ENCODE measurements around the gene MYO5A.

The MYO5A gene

DNA sequence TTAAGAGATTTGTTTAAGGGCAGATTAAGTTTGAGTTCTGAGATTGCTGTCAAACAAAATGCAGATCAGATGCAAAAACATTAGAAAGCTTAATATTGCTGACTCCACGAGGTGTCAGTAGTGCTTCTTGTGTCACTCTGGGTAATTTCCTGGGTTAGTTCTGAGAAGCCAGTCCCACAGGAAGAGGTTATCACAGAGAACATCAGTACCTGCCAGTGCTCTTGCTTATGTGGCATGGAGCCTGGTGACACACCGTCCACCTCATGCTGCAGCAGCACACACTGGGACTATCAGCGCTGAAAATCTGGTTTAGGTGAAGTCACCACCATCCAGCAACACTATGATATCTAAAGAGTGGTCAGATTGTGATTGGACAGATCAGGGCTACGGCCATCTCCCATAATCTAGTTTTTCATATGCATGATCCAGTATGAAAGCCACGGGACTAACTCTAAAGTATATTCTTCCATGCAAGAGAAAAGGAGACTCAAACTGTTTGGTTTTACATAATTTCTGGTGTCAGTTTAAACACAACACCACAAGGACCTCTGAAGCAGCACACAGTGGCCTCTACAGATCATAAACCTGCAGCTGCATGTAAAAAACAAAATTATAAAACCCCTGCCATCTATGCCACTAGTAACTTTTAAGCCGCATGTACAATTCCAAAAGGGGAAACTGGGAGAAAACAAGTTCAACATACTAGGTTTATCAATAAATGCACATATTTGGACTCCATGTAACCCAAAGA lies 197.0 kb downstream of the MYO5A start:
- DNase-seq: peak in 4 of 51 donors; percentile 3 to 14 (median 9)

DNA sequence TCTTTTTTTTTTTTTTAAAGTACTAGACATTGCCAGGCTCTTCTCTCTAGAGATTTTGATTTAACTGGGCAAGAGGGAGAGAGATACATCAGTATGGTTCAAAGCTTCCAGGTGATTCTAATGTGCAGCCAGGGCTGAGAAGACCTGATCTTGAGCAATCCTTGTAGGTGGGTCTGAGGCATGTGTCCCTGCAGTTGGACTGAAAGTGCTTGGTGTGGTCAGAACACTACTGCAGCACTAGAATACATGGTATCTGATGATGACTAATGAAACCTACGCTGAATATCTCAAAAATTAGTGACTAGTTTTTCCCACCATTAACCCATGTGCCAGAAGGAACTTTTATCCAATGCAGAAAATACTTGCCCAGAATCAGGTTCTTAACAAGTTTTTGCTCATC lies 198.7 kb downstream of the MYO5A start:
- DNase-seq: no peak

GRCh38 chr15:52329150-52329549 lies 199.5 kb downstream of the MYO5A start:
- no peak for DNase-seq

DNA sequence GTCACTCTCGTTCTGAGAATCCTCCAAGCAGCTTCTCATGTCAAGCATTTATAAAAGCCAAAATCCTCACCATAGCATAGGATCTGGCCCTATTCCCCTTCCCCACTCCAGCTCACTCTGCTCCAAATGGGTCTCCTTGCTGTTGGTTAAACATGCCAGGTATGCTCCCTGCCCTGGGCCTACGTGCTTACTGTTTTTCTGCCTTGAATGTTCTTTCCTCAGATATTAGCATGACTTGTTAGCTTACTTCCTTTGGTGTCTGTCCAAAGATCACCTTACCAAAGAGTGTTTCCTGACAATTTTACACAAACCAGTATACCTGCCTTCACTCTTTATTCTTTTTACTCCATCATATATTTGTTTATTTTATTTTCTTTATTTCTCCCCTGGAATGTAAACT lies 200.0 kb downstream of the MYO5A start:
- DNase-seq: no peak

GRCh38 chr15:52326756-52327155 lies 201.9 kb downstream of the MYO5A start:
- DNase-seq: peak in 1 of 51 donors; percentile 33

DNA sequence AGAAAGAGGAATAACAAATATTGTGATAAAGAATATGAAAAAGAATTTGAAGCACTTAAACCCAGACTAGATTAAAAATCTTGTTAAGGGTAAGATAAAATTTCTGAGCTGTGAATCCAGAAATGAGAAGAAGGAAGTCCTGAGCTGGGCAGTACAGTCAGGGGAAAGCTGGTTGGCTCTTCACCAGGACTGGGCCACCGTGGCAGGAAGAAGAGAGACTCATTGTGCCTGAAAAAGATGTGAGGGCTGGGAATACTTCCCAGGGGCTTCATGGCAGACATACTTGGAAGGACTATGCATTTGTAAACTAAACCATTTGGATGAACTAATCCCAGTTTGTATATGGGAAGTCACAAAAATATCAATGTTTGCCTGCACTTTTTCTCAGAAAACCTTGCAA lies 204.6 kb downstream of the MYO5A start:
- peak in 5 of 51 donors; percentile 5 to 32 (median 9) for DNase-seq

DNA sequence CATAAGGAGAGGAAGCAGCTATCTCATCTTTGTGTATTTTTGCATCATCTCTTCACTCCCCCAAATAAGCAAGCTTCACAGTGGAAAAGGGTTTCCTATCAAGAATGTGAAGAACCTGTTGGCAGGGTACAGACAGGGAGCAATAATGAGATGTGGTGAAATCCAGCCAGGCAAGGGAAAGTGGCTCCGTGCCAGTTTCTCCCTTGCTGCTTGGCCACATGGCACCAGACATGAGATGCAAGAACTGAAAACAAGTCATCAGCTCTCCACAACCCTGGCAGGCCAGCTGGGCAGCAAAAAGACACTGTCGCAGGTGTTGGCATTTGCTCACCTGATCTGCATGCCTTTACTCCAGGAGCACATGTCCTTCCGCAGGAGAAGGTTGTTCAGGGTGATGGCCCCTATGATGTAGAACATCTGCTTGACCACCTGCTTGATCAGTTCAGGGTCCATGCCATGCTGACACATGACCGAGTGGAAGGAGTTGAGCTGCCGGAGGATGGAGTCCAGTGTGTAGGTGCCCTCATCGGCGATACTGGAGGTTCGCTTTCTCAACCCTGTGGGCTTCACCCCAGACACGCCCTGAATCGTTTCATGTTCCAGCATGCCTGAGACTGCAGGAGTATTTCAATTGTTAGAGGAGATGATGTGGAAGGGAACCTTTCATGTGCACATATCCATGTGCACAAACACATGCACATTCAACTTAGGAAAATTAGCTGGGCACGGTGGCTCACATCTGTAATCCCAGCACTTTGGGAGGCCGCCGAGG lies 209.8 kb downstream of the MYO5A start:
- peak in 9 of 51 donors; percentile 2 to 40 (median 15) for DNase-seq

- no peak for DNase-seq
These were observed 211.0 kb downstream of the MYO5A start for GRCh38 chr15:52317688-52318087.

GRCh38 chr15:52317022-52317421 lies 211.7 kb downstream of the MYO5A start:
- no peak for DNase-seq

DNA sequence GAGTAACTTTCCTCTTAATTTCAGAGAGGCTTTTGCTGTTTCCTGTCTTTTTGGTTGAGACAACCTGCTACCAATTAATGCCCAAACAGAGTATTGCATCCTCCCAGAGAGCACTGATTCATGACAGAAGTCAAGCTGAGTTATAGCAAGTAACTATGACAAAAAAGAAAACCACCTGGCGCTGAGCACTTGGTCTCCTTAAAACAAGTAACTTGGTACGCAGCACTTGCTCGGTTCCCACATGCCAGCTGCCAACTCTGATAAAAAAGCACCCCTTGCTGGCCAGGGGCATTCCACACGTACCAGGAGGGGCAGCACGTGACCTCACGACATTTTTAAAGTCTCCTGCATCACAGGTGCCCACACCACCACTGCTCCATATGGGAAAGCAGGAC lies 219.5 kb downstream of the MYO5A start:
- no peak for DNase-seq

DNA sequence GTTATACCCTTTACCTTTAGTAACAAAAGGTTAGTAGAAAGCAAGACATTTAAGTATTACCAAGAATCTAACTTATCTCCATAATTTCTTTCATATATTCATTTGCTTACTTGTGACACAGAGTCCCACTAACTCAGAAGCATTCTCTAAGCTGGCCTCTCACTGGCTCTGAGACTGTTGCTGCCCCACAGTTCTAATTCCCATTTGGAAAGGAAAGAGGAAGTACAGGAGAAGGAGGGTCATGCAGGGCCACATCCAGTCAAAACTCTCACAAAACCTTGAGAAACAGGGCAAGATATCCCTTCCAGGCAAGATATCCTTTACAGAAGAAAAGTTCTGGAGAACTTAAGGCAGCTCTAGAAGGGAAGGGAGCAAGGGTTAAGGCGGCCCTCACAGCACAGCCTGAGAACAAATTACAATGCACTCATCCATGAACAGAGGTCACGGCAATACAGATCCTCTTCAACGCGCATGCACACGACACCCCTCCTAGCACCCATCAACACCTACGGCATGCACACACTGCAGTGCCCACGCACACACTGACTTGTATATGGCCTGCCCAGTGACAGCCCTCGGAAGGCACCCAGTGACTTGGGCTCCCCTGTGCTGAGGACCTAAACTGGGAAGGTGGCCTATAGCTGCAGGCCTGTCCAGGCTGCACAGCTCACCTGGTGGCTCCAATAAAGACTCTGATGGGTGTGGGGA lies 220.1 kb downstream of the MYO5A start:
- no peak for DNase-seq

DNA sequence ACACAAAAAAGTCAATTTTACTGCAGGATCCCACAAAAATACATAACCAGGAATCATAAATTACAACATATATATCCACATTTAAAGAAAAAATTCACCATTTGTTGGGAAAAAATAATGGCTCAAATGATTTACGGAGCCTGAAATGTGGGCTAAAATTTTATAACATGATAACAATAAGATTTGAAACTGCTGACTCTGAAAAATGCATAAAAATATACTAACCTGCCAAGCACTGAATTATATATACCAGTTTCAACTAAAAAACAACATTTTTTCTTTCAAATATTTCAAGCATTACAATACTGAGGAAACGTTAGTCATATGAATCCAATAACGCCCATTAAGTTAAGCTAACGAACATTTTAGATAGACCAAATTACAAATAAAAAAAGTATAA lies 220.8 kb downstream of the MYO5A start:
- DNase-seq: no peak

- no peak for DNase-seq
These were observed 222.4 kb downstream of the MYO5A start for GRCh38 chr15:52306270-52306669.

GRCh38 chr15:52303093-52303772 lies 225.4 kb downstream of the MYO5A start:
- DNase-seq: no peak

DNA sequence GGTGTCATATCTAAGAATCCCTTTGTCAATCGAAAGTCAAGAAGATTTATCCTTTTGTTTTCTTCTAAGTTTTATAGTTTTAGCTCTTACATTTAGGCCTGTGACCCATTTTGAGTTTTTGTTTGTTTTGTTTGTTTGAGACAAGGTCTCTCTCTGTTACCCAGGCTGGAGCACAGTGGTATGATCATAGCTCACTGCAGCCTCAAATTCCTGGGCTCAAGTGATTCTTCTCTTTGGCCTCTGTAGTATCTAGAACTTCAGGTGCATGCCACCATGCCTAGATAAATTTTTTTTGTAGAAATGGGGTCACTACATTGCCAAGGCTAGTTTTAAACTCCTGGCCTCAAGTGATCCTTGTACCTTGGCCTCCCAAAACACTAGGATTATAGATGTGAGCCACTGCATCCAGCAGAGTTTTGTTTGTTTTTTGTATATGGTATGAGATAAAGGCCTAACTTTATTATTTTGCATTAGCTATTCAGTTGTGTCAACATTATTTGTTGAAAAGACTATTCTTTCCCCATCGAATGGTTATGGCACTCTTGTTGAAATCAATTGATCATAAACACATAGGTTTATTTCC lies 227.3 kb downstream of the MYO5A start:
- no peak for DNase-seq

DNA sequence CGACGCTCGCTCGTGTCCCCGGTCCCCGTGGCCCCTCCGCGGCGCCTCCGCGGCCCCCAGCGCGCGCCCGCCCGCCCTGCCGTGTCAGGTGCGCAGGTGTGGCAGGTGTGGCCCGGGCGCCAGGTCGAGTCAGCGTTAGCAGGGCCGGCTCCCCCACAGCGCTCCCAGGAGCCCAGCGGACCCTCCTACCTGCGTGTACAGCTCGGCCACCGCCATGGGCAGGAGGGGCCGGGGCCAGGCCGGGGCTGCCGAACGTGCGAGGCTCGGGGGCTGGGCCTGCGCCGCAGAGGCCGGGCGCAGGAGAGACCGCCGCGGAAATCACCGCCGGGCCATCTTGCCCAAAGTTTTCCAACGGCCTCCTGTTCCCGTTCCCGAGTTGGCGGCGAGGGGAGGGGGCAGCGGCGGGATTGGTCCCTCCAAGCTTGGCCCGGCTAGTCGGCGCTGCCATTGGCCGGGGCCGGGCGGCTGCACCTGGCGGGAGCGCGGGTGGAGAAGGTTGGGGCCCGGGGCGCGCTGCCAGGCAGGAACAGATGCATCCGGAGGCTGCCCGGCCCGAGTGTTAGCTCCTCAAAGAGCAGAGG lies 233.2 kb downstream of the MYO5A start, which contains the start of gene MYO5C:
Gene MYO5C, minus strand, starts transcription at position 384 of the 581 bp plus-strand sequence. Its CDS starts 168 bp downstream, at position 216.
- peak in 18 of 51 donors; percentile 7 to 57 (median 26) for DNase-seq

DNA sequence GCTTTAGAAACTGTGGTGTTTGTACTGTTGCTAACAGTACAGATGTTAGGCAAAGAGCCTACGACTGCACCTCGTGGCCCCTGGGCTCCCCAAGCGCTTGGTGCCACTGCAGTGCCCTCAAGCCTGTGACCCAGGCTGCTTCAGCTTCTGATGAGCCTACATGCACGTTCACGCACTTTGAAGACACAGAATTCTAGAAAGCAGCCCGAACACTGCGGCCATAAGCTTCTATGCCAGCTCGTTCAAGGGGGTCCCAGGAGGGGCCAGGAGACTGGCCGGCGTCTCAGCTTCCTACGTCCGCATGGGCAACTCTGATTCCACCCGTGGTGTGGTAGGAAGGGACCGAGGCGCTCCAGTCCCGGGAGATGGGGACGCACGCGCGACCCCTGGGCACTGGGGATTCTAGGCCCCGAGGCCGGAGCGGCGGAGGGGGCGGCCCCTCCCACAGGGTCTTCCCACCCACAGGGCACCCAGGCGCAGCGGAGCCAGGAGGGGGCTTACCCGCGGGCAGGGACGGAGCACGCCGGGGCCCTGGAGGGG lies 233.7 kb downstream of the MYO5A start:
- DNase-seq: no peak

DNA sequence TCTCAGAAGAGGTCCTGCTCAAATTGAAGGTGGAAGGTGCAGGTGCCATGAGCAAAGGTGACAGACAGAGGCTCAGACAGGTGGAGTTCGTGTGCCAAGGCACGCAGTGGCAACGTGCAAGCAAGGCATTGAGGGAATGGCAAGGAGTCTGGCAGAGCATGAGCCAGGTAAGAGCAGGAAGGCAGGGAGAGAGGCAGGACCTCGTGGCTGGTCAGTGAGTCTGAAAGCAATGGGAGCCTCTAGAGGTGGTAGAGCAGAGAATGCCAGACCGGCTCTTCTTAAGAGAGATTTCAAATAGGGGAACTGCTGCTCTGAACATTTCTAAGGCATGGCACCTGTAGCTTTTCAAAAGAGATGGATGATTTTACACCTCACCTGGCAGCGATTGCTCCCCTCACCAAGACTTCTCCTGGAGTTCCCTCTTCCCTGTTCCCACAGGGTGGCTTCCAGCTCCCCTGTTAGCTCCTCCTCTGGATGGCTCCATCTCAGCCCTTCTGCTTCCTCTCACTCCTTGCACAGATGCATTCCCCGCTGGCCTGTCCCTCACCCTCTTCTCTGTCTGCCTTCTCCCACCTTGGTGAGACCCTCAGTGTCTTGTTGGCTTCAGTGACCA lies 235.8 kb downstream of the MYO5A start:
- DNase-seq: no peak

GRCh38 chr15:52291204-52291603 lies 237.5 kb downstream of the MYO5A start:
- no peak for DNase-seq

DNA sequence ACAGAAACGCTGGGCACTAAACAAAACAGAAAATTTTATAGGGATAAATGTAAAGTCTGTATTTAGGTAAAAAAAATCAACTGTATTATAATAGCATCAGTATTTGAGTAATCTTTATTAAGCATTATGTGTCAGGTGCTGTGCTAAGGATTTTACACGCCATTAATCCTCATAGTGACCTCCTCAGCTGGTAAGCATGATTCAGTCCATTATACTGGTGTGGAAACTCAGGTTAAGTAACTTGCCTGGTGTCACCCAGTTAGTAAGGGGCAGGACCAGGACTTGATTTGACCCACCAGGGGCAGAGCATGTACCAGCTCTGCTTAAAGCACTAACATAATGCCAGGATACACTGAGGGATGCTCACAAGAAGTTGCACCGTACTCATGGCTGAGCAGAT lies 237.9 kb downstream of the MYO5A start:
- DNase-seq: no peak

All from hypothalamus (tissue), 51 donors.